ENCODE measurements around the gene KRT16.
"Not testable (repeated sequence)": the region's sequence is repeated elsewhere in the genome, so short reads cannot be mapped to it uniquely, and the experiment has no call there.

The KRT16 gene

DNA sequence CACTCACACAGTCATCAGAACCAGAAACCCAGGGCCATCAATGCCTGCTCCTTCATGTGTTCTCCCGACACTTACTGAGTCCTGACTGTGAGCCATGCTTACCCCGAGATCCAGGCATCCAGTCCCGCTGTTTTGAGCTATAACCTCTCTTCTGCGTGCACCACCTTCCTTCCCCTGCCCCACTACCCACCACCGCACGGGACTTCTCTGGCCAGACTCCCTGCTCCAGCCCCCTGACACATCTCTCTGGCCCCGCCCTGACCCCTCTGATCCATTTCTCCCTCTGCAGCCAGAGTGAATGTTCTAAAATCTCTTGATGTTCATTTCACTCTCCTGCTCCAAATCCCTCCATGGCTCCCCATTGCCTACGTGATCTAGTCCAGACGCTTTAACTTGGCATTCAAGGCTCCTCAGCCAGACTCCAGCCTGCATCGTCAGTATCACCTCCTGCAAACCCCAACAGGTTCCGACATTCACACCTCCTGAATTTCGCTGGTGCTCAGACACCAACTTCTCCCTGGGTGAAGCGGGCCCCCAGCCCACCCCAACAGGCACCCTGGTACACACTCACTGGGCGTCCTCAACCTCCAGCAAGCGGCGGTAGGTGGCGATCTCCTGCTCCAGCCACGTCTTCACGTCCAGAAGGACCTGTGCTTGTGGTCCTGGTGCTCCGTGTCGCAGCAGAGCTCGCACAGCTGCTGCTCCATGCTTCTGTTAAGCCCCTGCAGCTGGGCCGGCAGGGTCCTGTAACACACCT is 14.9 kb upstream of the KRT16 start:
- no peak for TF ChIP-seq ZFX (IDR thresholded peaks at IDR 0.05)
- TF ChIP-seq, protein P1, sequence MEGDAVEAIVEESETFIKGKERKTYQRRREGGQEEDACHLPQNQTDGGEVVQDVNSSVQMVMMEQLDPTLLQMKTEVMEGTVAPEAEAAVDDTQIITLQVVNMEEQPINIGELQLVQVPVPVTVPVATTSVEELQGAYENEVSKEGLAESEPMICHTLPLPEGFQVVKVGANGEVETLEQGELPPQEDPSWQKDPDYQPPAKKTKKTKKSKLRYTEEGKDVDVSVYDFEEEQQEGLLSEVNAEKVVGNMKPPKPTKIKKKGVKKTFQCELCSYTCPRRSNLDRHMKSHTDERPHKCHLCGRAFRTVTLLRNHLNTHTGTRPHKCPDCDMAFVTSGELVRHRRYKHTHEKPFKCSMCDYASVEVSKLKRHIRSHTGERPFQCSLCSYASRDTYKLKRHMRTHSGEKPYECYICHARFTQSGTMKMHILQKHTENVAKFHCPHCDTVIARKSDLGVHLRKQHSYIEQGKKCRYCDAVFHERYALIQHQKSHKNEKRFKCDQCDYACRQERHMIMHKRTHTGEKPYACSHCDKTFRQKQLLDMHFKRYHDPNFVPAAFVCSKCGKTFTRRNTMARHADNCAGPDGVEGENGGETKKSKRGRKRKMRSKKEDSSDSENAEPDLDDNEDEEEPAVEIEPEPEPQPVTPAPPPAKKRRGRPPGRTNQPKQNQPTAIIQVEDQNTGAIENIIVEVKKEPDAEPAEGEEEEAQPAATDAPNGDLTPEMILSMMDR (conservative IDR thresholded peaks at IDR 0.05): no peak
- H3K27ac ChIP-seq: no peak overlapping the region

- H3K27ac ChIP-seq: not testable (repeated sequence)
Observed at GRCh38 chr17:41626914-41627295, 14.3 kb upstream of the KRT16 start.

DNA sequence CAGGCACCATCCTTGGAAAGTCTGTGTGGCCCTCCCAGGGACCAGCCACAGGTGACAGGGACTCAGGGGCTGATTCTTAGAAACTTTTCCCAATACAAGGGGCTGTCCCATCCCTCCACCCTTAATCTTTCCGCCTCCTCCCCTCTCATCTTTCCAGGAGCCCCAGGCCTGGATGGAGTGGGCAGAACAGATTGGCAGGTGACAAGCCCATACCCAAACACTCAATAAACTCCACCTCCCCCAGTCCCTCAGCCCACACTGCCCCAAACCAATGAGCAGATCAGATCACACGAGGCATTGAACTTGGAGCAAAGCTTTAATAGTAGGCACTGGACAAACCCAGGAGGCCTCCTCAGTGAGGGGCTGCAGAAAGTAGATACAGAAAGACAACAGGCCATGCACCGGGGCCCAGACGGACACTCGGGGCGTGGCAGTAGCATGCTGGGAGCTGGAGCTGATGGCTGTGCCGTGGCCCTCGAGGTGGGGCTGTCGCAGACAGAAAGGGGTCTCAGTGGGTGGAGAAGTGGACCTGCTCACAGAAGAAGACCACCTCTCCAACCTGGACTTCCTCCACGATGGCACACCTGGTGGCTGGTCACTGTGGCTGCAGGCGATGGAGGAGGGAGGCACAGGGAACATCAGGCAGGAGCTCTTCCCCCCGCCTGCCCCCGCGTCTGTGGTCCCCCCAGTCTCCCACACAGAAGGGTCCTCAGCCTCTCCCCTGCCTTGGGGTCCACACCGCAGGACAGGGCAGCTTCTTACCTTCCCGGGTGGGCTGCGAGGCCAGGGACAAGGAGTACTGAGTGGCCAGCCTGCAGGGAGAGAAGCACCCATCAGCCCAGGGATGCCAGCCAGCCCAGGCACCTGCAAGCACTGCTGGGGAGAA is 13.7 kb upstream of the KRT16 start:
- not testable (repeated sequence) for H3K27ac ChIP-seq

GRCh38 chr17:41625602-41626001 is 13.0 kb upstream of the KRT16 start:
- no peak overlapping the region for H3K27ac ChIP-seq
- TF ChIP-seq ZFX (IDR thresholded peaks at IDR 0.05): no peak

DNA sequence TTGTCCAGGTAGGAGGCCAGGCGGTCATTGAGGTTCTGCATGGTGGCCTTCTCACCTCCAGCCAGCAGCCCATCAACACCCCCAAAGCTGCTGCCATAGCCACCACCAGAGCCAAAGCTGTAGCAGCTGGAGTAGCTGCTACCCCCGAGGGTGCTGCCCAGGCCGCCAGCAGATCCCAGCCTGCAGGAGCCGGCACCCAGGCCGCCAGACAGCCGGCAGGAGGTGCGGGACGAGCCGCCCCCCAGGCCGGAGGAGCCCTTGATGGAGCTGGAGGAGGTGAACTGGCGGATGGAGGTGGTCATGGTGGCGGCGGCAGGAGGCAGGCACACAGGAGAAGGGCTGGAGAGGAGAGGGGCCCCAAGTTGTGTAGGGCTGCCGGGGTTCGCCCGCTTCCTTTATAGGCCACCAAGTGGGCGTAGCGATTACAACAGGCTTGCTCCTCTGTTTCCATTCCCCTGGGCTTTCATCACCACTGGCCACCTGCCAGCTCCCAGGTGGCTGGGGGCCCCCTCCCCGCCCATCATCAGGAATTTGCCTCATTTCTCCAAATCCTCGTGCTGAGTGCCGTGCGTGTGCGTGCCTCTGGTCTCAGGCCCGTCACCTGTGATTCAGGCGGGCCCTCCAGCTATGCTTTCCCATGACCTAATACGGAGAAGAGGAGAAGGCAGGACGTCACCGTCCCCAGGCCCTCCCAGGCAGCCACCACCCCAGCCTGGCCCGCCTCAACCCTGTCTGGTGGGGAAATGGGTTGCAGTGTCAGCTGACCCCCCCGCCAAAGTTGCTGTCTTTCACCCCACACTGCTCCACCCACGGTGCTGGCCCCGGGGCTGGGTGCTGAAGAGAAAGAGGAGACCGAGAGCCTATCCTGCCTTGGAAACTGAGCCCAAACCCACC is 11.9 kb upstream of the KRT16 start, which contains the start of gene KRT17:
KRT17 (minus strand) TSS at position 368 of the 894 bp plus-strand sequence; CDS start at position 302, 66 bp downstream.
- no peak within 1 kb of the TSS for H3K27ac ChIP-seq
- no peak for TF ChIP-seq ZFX (IDR thresholded peaks at IDR 0.05)
- TF ChIP-seq, protein P1 (conservative IDR thresholded peaks at IDR 0.05): no peak

GRCh38 chr17:41623184-41623861 is 10.8 kb upstream of the KRT16 start:
- H3K27ac ChIP-seq: not testable (repeated sequence)

- not testable (repeated sequence) for H3K27ac ChIP-seq
Observed at GRCh38 chr17:41622340-41623183, 10.0 kb upstream of the KRT16 start.

DNA sequence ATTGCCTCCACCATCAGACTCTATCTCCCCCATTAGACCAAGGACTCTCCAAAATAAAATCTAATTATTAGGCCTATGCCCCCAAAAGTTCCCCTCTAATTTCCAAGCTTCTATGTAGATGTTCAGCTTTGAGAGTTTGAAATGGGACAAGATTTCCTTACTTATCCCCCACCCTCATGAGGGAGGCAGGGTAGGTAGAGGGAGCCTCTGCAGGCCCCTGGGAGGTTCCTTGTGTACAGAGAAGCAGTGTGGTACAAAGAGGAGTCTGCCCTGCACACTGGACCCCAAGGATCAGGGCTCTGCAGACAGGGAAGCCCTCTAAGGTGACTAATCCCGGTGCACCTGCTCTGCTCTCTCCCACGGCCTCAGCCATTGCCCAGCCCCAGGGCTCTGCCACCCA is 9.3 kb upstream of the KRT16 start:
- TF ChIP-seq, protein P1 (conservative IDR thresholded peaks at IDR 0.05): no peak
- no peak for TF ChIP-seq ZFX (IDR thresholded peaks at IDR 0.05)

DNA sequence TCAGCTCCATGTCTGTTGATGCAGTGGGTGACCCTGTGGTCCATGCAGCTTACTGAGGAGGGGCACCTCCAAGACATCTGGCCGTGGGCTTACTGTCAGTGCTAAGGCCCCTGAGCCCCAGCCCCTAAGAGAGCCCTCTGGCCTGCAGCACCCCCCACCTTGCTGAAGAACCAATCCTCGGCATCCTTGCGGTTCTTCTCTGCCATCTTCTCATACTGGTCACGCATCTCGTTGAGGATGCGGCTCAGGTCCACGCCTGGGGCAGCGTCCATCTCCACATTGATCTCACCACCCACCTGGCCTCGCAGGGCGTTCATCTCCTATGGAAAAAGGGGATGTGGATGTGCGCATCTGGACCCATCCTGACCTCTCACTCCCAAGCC is 8.9 kb upstream of the KRT16 start:
- H3K27ac ChIP-seq: not testable (repeated sequence)

More for the DNA sequence above, 9.3 kb upstream of the KRT16 start:
- H3K27ac ChIP-seq: no peak overlapping the region
